WTC11 (cell line): ENCODE measurements around the gene DFFB.

Experiments
- ATF1 ChIP-seq: sonication (generic); formaldehyde crosslinking; IDR thresholded peaks from 2 replicates; pipeline ENCODE4 v1.8.1; 2023; ENCODE audit warnings: mild to moderate bottlenecking, moderate library complexity, missing genetic modification reagents
- CREB1 ChIP-seq: sonication (generic); formaldehyde crosslinking; IDR thresholded peaks from 2 replicates; pipeline ENCODE4 v1.8.0; 2023; ENCODE audit warnings: mild to moderate bottlenecking, missing genetic modification reagents
- CREM ChIP-seq: sonication (generic); formaldehyde crosslinking; IDR thresholded peaks from 2 replicates; pipeline ENCODE4 v1.8.1; 2022; ENCODE audit warnings: mild to moderate bottlenecking, missing genetic modification reagents, moderate library complexity
- CTCF ChIP-seq: fragments of 200-600 bp; IDR thresholded peaks from 2 replicates; pipeline ENCODE4 v1.8.0; 2022; ENCODE audit warnings: antibody characterized with exemption
- EMX1 ChIP-seq: fragments of 250-450 bp; sonication (Bioruptor Pico); IDR thresholded peaks from 2 replicates; pipeline ENCODE4 v1.8.0; 2021; ENCODE audit warnings: mild to moderate bottlenecking
- ESRRA ChIP-seq: sonication (generic); formaldehyde crosslinking; IDR thresholded peaks from 2 replicates; pipeline ENCODE4 v1.8.1; 2022; ENCODE audit warnings: mild to moderate bottlenecking, missing genetic modification reagents, borderline replicate concordance
- SP1 ChIP-seq: sonication (generic); formaldehyde crosslinking; conservative IDR thresholded peaks from 2 replicates; pipeline ENCODE4 v1.8.1; 2022; ENCODE audit warnings: missing genetic modification reagents
- USF2 ChIP-seq: sonication (generic); formaldehyde crosslinking; IDR thresholded peaks from 2 replicates; pipeline ENCODE4 v1.8.1; 2023; ENCODE audit warnings: mild to moderate bottlenecking, missing genetic modification reagents, moderate library complexity
- ZNF138 ChIP-seq: sonication (generic); formaldehyde crosslinking; conservative IDR thresholded peaks from 2 replicates; pipeline ENCODE4 v1.8.1; 2022; ENCODE audit warnings: mild to moderate bottlenecking, moderate library complexity, missing genetic modification reagents

- TF ChIP-seq CTCF, result no peak
- TF ChIP-seq SP1 (CRISPR knock-in tag), result no peak
- no peak for TF ChIP-seq CREB1
- no peak for TF ChIP-seq ESRRA (CRISPR knock-in tag)
- no peak for TF ChIP-seq USF2 (CRISPR knock-in tag)
- no peak for TF ChIP-seq CREM
- TF ChIP-seq EMX1, result no peak
- TF ChIP-seq ATF1, result no peak
- no peak for TF ChIP-seq ZNF138
Observed at GRCh38 chr1:3869751-3870301, 12.6 kb downstream of the DFFB start.
